Naive B cell (primary cell): Measurements from ENCODE around the gene INTS1. TPM values are rescaled to one million over a fixed set of nuclear protein-coding genes. Genes with fewer than 3 reads are reported as not detected.
A peak's percentile ranks its signal among the peaks of the same experiment; 100 is the strongest.
"Not testable (repeated sequence)": the region's sequence is repeated elsewhere in the genome, so short reads cannot be mapped to it uniquely, and the experiment has no call there.

Source experiments
- ATAC-seq, 2 donors: fragments of 150-1000 bp; cut with Tn5 transposase; 2 replicates each; pipeline ENCODE4 v1.10.0; 2021; ENCODE audit warnings: low read depth in 2 of 2, mild to moderate bottlenecking in 2 of 2, moderate library complexity in 2 of 2
- DNase-seq: peaks from one replicate; pipeline ENCODE4 v3.0.0; 2022
- H3K27ac Mint-ChIP-seq, 6 donors: one replicate each; pipeline ENCODE4 v1.8.0; 2020 to 2022; ENCODE audit warnings: mild to moderate bottlenecking in 6 of 6, mixed read lengths in 6 of 6, moderate library complexity in 5 of 6, inconsistent platforms in 2 of 6
- H3K27me3 Mint-ChIP-seq, 3 donors: one replicate each; pipeline ENCODE4 v1.8.0; 2021 to 2022; ENCODE audit warnings: mixed read lengths in 3 of 3, mild to moderate bottlenecking in 1 of 3
- H3K36me3 Mint-ChIP-seq, 2 donors: one replicate each; pipeline ENCODE4 v1.8.0; 2020 to 2022; ENCODE audit warnings: mixed read lengths in 2 of 2, inconsistent platforms in 1 of 2, mild to moderate bottlenecking in 1 of 2
- H3K4me1 Mint-ChIP-seq, 3 donors: one replicate each; pipeline ENCODE4 v1.8.0; 2020 to 2022; ENCODE audit warnings: mixed read lengths in 3 of 3, inconsistent platforms in 1 of 3, mild to moderate bottlenecking in 1 of 3, moderate library complexity in 1 of 3
- H3K4me3 Mint-ChIP-seq, 8 donors: one replicate each; pipeline ENCODE4 v1.8.0; 2020 to 2022; ENCODE audit warnings: mild to moderate bottlenecking in 8 of 8, mixed read lengths in 8 of 8, moderate library complexity in 8 of 8, inconsistent platforms in 2 of 8
- H3K9me3 Mint-ChIP-seq, 7 donors: one replicate each; pipeline ENCODE4 v1.8.0; 2020 to 2022; ENCODE audit warnings: mixed read lengths in 7 of 7, mild to moderate bottlenecking in 5 of 7, inconsistent platforms in 2 of 7, moderate library complexity in 1 of 7
- polyA plus RNA-seq, 6 donors: library from polyadenylated mRNA; unstranded; fragments of 300-500 nt; fragmentation: Illumina TruSeq; gene quantifications; one replicate each; pipeline ENCODE4 v1.2.3, GENCODE V29; 2021; ENCODE audit warnings: low read depth in 6 of 6

Gene INTS1
- polyA plus RNA-seq, 6 donors from 2014 or later, result 3.0 to 26.7 (median 11.7) TPM

DNA sequence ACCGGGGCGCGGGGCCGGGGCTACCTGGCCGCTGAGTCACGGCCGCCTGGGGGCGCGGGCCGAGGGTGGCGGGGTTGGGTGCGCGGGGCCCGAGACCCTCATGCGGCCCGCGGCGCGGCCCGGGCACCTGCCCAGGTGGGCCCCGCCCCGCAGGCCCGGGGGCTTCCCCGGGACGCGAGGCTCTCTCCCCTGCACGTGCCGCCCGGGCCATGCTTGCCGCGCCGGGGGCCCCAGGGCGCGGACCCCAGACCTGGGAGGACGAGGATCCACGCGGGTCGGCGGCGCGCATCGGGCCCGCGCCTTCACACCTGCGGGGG is 26.7 kb upstream of the INTS1 start:
- Mint-ChIP-seq H3K4me1 (peaks cover 20 to 31% (median 27%) of the 10 kb centered on the region in 3 donors), H3K9me3 (no peaks in the 10 kb centered on the region), H3K27me3 (peaks cover 0 to 11% (median 2%) of the 10 kb centered on the region in 3 donors), H3K36me3 (no peaks in the 10 kb centered on the region), H3K27ac (peak overlapping the region in 1 of 6 donors; percentile 93), H3K4me3 (peak overlapping the region in 2 of 8 donors; percentile 15 to 85)
- DNase-seq (no peak), ATAC-seq (peak; percentile 63 to 64)

GRCh38 chr7:1529383-1530116 is 25.4 kb upstream of the INTS1 start:
- Mint-ChIP-seq H3K4me1 (peaks cover 20 to 27% (median 26%) of the 10 kb centered on the region in 3 donors), H3K36me3 (no peaks in the 10 kb centered on the region), H3K27me3 (peaks cover 0 to 16% (median 9%) of the 10 kb centered on the region in 3 donors), H3K27ac (peak overlapping the region in 5 of 6 donors; percentile 82 to 91 (median 90)), H3K4me3 (peak overlapping the region; percentile 71 to 89 (median 80)), H3K9me3 (no peaks in the 10 kb centered on the region)
- ATAC-seq, result no peak
- DNase-seq, result no peak

DNA sequence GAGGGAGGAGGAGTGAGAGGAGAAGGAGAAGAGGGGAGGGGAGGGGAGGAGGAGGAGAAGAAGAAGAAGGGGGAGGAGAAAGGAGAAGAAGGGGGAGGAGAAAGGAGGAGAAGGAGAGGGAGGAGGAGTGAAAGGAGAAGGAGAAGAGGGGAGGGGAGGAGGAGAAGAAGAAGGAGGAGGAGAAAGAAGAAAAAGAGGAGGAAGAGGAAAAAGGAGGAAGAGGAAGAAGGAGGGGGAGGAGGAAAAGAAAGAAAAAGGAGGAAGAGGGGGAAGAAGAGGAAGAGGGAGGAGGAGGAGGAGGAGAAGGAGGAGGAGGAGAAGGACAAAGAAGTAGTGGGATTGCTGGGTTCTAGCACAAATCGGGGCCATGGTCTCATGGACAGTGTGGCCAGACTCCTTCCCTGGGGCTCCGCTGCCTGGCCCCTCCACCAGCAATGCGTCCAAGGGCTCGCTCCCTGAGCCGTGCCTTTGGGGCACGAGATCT is 22.1 kb upstream of the INTS1 start:
- Mint-ChIP-seq H3K4me1 (no peaks in the 10 kb centered on the region), H3K27me3 (peaks cover 0 to 16% (median 9%) of the 10 kb centered on the region in 3 donors), H3K27ac (no peak overlapping the region), H3K36me3 (no peaks in the 10 kb centered on the region), H3K9me3 (no peaks in the 10 kb centered on the region), H3K4me3 (peak overlapping the region in 1 of 8 donors; percentile 46)
- DNase-seq (no peak), ATAC-seq (no peak)

DNA sequence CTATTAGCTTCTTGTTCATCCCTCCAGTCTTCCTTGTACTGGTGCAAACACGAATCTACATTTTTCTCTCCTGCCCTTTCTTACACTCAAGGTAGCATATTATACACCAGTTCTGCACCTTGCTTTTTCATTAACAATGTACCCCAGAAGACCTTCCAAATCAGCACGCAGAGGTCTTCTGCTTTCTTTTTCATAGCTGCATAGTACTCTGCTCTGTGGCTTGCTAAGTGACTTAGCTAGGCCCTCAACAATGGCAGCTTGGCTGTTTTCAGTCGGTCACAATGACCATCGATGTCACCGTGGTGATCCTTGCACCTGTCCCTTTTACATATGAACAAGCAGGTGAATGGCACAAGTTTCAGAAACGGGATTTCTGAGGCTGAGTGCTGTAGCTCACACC is 21.2 kb upstream of the INTS1 start:
- DNase-seq, result no peak
- H3K27ac Mint-ChIP-seq, result peak overlapping the region in 1 of 6 donors; percentile 62
- ATAC-seq, result no peak
- H3K9me3 Mint-ChIP-seq, result no peaks in the 10 kb centered on the region
- no peaks in the 10 kb centered on the region for H3K4me1 Mint-ChIP-seq
- no peaks in the 10 kb centered on the region for H3K36me3 Mint-ChIP-seq
- peak overlapping the region in 2 of 8 donors; percentile 23 to 44 for H3K4me3 Mint-ChIP-seq
- peaks cover 0 to 16% (median 9%) of the 10 kb centered on the region in 3 donors for H3K27me3 Mint-ChIP-seq

DNA sequence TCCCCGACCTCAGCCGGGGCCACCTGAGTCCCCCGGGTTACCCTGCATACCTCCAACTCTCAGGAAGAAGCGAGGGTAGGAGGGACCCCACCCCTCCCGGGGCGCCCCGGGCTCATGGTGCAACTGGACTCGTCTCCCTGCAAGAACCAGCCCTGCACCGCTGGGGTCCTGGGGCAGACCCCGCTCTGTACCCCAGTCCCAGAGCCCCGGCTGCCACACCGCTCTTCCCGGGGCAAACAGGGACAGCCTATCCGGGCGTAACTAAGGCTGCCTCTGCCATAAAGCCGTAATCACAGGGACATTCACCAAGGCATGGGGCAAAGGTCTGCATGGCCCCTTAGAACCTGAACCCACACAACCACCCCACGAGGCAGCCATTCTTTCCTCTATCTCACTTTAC is 19.7 kb upstream of the INTS1 start:
- Mint-ChIP-seq H3K27ac (no peak overlapping the region), H3K36me3 (peaks cover 5 to 7% of the 10 kb centered on the region in 2 donors), H3K9me3 (peaks cover 5 to 12% (median 7%) of the 10 kb centered on the region in 7 donors), H3K27me3 (peaks cover 0 to 16% (median 9%) of the 10 kb centered on the region in 3 donors), H3K4me3 (no peak overlapping the region), H3K4me1 (no peaks in the 10 kb centered on the region)
- ATAC-seq (no peak), DNase-seq (no peak)

DNA sequence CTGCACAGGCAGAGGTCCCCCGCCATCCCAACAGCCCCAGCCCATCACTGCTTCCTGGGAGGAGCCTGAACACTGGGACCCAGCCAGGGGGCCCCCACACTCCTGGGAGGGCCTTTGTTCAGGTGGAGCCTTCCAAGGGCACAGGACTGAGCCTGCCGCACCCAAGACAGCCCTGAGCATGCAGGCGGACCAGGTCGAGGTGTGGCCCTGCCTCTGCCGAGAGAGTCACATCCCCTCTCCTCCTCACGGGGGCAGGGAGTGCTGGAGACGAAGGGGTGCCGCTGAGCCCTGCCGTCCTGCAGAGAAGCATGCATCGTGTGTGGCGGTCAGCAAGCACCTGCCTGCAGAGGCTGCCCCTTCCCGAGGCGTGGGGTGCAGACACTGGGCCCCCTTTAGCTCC is 19.0 kb upstream of the INTS1 start:
- H3K27me3 Mint-ChIP-seq, result peaks cover 0 to 16% (median 9%) of the 10 kb centered on the region in 3 donors
- peaks cover 5 to 14% (median 7%) of the 10 kb centered on the region in 7 donors for H3K9me3 Mint-ChIP-seq
- peaks cover 5 to 8% of the 10 kb centered on the region in 2 donors for H3K36me3 Mint-ChIP-seq
- no peaks in the 10 kb centered on the region for H3K4me1 Mint-ChIP-seq
- no peak for DNase-seq
- no peak overlapping the region for H3K27ac Mint-ChIP-seq
- ATAC-seq, result no peak
- no peak overlapping the region for H3K4me3 Mint-ChIP-seq

GRCh38 chr7:1521456-1521855 is 17.3 kb upstream of the INTS1 start:
- ATAC-seq (peak; percentile 23 to 45), DNase-seq (no peak)
- H3K4me3 Mint-ChIP-seq, result no peak overlapping the region
- H3K27ac Mint-ChIP-seq, result peak overlapping the region in 2 of 6 donors; percentile 39 to 69
- peaks cover 5 to 8% of the 10 kb centered on the region in 2 donors for H3K36me3 Mint-ChIP-seq
- peaks cover 5 to 14% (median 7%) of the 10 kb centered on the region in 7 donors for H3K9me3 Mint-ChIP-seq
- H3K27me3 Mint-ChIP-seq, result peaks cover 0 to 10% (median 9%) of the 10 kb centered on the region in 3 donors
- no peaks in the 10 kb centered on the region for H3K4me1 Mint-ChIP-seq

- Mint-ChIP-seq H3K27me3 (peaks cover 0 to 5% (median 3%) of the 10 kb centered on the region in 3 donors), H3K4me3 (peak overlapping the region in 1 of 8 donors; percentile 23), H3K36me3 (peaks cover 5 to 8% of the 10 kb centered on the region in 2 donors), H3K4me1 (no peaks in the 10 kb centered on the region), H3K27ac (no peak overlapping the region), H3K9me3 (peaks cover 5 to 14% (median 7%) of the 10 kb centered on the region in 7 donors)
- DNase-seq (no peak), ATAC-seq (no peak)
Measured at GRCh38 chr7:1520539-1521234, 16.5 kb upstream of the INTS1 start.

DNA sequence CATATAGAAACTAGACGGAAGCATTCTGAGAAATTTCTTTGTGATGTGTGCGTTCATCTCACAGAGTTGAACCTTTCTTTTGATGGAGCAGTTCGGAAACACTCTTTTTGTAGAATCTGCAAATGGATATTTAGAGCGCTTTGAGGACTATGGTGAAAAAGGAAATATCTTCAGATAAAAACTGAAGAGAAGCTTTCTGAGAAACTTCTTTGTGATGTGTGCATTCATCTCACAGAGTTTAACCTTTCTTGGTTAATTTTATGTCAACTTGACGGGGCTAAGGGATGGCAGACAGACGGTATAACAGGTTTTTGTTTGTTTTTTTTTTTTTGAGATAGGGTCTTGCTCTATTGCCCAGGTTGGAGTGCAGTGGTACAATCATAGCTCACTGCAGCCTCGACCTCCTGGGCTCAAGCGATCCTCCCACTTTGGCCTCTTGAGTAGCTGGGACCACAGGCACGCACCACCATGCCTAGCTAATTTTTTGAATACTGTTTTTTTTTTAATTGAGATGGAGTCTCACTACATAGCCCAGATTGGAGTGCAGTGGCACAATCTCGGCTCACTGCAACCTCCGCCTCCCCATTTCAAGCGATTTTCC is 15.2 kb upstream of the INTS1 start:
- H3K4me3 Mint-ChIP-seq, result peak overlapping the region in 1 of 8 donors; percentile 17
- ATAC-seq, H3K27ac Mint-ChIP-seq, H3K27me3 Mint-ChIP-seq, H3K36me3 Mint-ChIP-seq, H3K4me1 Mint-ChIP-seq, DNase-seq: not testable (repeated sequence)
- H3K9me3 Mint-ChIP-seq, result peaks cover 5 to 14% (median 7%) of the 10 kb centered on the region in 7 donors

GRCh38 chr7:1516586-1517251 is 12.5 kb upstream of the INTS1 start:
- no peak for DNase-seq

DNA sequence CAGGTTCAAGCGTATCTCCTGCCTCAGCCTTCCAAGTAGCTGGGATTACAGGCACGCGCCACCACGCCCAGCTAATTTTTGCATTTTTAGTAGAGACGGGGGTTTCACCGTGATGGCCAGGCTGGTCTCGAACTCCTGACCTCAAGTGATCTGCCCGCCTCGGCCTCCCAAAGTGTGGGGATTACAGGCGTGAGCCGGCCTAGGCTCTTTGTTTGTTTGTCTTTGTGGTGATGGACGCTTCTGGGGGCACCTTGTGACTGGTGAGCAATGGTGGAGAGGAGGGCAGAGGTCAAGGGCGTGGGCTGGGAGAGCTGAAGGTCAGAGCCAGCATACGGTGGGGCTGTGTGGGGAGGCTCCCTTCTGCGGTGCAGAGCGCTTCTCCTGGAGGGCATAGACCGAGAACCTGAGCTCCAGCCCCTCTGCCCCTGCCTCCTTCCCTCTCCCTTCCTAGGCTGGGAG is 11.3 kb upstream of the INTS1 start:
- ATAC-seq, DNase-seq, H3K36me3 Mint-ChIP-seq, H3K27me3 Mint-ChIP-seq: not testable (repeated sequence)
- Mint-ChIP-seq H3K4me1 (peaks cover 20 to 45% (median 37%) of the 10 kb centered on the region in 3 donors), H3K27ac (peak overlapping the region in 1 of 6 donors; percentile 0), H3K4me3 (peak overlapping the region in 1 of 8 donors; percentile 23), H3K9me3 (peaks cover 5 to 14% (median 7%) of the 10 kb centered on the region in 7 donors)

More at GRCh38 chr7:1516586-1517251, 12.5 kb upstream of the INTS1 start:
- no peak overlapping the region for H3K27ac Mint-ChIP-seq
- no peaks in the 10 kb centered on the region for H3K27me3 Mint-ChIP-seq
- peaks cover 5 to 8% of the 10 kb centered on the region in 2 donors for H3K36me3 Mint-ChIP-seq
- H3K4me3 Mint-ChIP-seq, result no peak overlapping the region
- H3K4me1 Mint-ChIP-seq, result peaks cover 11 to 33% (median 28%) of the 10 kb centered on the region in 3 donors
- peaks cover 5 to 14% (median 7%) of the 10 kb centered on the region in 7 donors for H3K9me3 Mint-ChIP-seq
- ATAC-seq, result no peak

DNA sequence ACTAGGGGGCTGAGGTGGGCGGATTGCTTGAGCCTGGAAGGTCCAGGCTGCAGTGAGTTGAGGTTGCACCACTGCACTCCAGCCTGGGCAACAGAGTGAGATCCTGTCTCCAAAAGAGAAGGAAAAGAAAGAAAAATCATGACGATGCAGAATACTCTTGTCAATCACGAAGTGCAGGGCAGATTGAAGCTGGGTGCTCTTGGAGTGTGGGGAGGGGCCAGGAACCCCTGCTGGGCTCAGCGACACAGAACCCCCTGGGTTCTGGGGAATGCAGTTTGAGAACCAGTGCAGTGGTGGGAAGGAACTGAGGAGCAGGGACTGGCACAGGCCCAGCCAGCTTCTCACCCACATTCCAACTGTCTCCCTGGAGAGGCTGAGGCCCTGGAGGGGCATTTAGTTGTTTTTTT is 10.8 kb upstream of the INTS1 start:
- ATAC-seq (no peak), DNase-seq (no peak)
- H3K4me3 Mint-ChIP-seq, result no peak overlapping the region
- peaks cover 20 to 50% (median 40%) of the 10 kb centered on the region in 3 donors for H3K4me1 Mint-ChIP-seq
- peak overlapping the region in 1 of 6 donors; percentile 11 for H3K27ac Mint-ChIP-seq
- H3K36me3 Mint-ChIP-seq, result peaks cover 5 to 8% of the 10 kb centered on the region in 2 donors
- H3K9me3 Mint-ChIP-seq, result peaks cover 5 to 12% (median 7%) of the 10 kb centered on the region in 7 donors
- no peaks in the 10 kb centered on the region for H3K27me3 Mint-ChIP-seq

DNA sequence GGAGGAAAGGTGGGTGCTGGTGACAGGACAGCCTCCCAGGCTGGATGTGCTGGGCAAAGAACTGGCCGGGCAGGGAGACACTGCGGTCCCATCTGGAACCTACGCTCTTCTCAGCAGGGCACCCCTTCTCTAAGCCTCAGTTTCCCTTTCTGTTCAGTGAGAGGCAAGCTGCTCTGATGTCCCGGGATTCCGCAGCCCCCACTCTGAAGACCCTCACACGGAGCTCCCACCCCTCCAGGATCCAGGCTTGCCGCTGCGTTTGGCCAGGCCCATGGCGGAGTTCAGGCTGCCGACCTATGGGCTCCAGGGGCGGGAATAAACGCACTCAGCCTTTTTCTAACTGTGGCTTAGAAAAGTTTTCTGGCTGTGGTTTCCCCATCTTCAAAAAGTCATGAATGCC is 10.2 kb upstream of the INTS1 start:
- Mint-ChIP-seq H3K36me3 (peaks cover 5 to 6% of the 10 kb centered on the region in 2 donors), H3K27ac (no peak overlapping the region)
- no peak for DNase-seq

More for the DNA sequence above, 10.2 kb upstream of the INTS1 start:
- Mint-ChIP-seq H3K27me3 (no peaks in the 10 kb centered on the region), H3K4me3 (peak overlapping the region in 4 of 8 donors; percentile 12 to 80 (median 20)), H3K9me3 (peaks cover 3 to 7% (median 5%) of the 10 kb centered on the region in 7 donors), H3K4me1 (peaks cover 20 to 50% (median 40%) of the 10 kb centered on the region in 3 donors)
- ATAC-seq, result no peak
